HepG2 (cell line): ENCODE results near the gene KMT2B. TPM values are rescaled to one million over a fixed set of nuclear protein-coding genes. Genes with fewer than 3 reads are reported as not detected.

Experiments
- ARNT2 ChIP-seq: sonication (generic); formaldehyde crosslinking; IDR thresholded peaks from 2 replicates; pipeline ENCODE4 v1.8.0; 2022; ENCODE audit warnings: mild to moderate bottlenecking, low read depth, missing genetic modification reagents, moderate library complexity
- CBFB ChIP-seq: sonication (generic); formaldehyde crosslinking; IDR thresholded peaks from 2 replicates; pipeline ENCODE4 v1.4.0; 2020; ENCODE audit warnings: missing genetic modification reagents
- GABPA ChIP-seq, 2 experiments: IDR thresholded peaks; 2 replicates each; pipeline ENCODE4 v1.6.1; 2011 to 2016; ENCODE audit warnings: low read depth in 2 of 2, low read length in 1 of 2, missing biosample characterization in 1 of 2, missing genetic modification characterization in 1 of 2
- KDM5B ChIP-seq: sonication (generic); formaldehyde crosslinking; IDR thresholded peaks from 2 replicates; pipeline ENCODE4 v1.4.0; 2020; ENCODE audit warnings: missing genetic modification reagents, mild to moderate bottlenecking, borderline replicate concordance
- MATR3 ChIP-seq: sonication (generic); formaldehyde crosslinking; IDR thresholded peaks from 2 replicates; pipeline ENCODE4 v1.4.0; 2020; ENCODE audit warnings: missing genetic modification reagents
- MAZ ChIP-seq, 2 experiments: sonication (generic) in 1 of 2; formaldehyde crosslinking in 1 of 2; IDR thresholded peaks; 2 replicates each; pipeline versions ENCODE4 v1.5.0 to v1.6.1; 2012 to 2020; ENCODE audit warnings: low read depth in 2 of 2, mild to moderate bottlenecking in 2 of 2, borderline replicate concordance in 1 of 2, improper control_type of control experiment in 1 of 2, low read length in 1 of 2, missing genetic modification reagents in 1 of 2, moderate library complexity in 1 of 2
- MXD4 ChIP-seq: IDR thresholded peaks from 2 replicates; pipeline ENCODE4 v1.6.1; 2016; ENCODE audit warnings: mild to moderate bottlenecking, missing biosample characterization, missing genetic modification reagents
- STAG1 ChIP-seq: sonication (generic); formaldehyde crosslinking; IDR thresholded peaks from 2 replicates; pipeline ENCODE4 v1.4.0; 2020; ENCODE audit warnings: missing genetic modification reagents
- ZBTB38 ChIP-seq: sonication (generic); formaldehyde crosslinking; IDR thresholded peaks from 2 replicates; pipeline ENCODE4 v1.5.1; 2020; ENCODE audit warnings: mild to moderate bottlenecking, missing genetic modification reagents
- ZEB1 ChIP-seq: IDR thresholded peaks from 2 replicates; pipeline ENCODE4 v1.6.1; 2012; ENCODE audit warnings: mild to moderate bottlenecking, low read depth, inconsistent platforms; ENCODE audit not compliant: insufficient replicate concordance
- polyA plus RNA-seq, 8 experiments: library from polyadenylated mRNA; depleted of rRNA in 3 of 8; stranded (reverse) in 7 of 8; unstranded in 1 of 8; fragments of >200 nt; fragmentation: Illumina TruSeq in 4 of 8; extraction: Trizol in 4 of 8; gene quantifications; 2 replicates each; pipeline versions ENCODE4 v1.2.1 to v1.2.3, GENCODE V29; 2011 to 2016; ENCODE audit warnings: low read depth in 4 of 8, missing spikeins in 1 of 8, mixed read lengths in 1 of 8; ENCODE audit not compliant: insufficient read depth in 1 of 8
- total RNA-seq, 5 experiments: library from RNA; depleted of rRNA; stranded (reverse); fragments of >200 nt; fragmentation: Illumina TruSeq; extraction: Trizol; gene quantifications; 2 replicates each; pipeline ENCODE4 v1.2.3, GENCODE V29; 2016; ENCODE audit warnings: low read depth in 1 of 5
- TF ChIP-seq, protein P1 (sequence below): sonication (generic); formaldehyde crosslinking; IDR thresholded peaks from 2 replicates; pipeline ENCODE4 v1.4.0; 2020; ENCODE audit warnings: missing genetic modification reagents, borderline replicate concordance
- TF ChIP-seq, protein P2 (sequence below): sonication (generic); formaldehyde crosslinking; IDR thresholded peaks from 2 replicates; pipeline ENCODE4 v1.4.0; 2020; ENCODE audit warnings: low read depth, missing genetic modification reagents
- TF ChIP-seq, protein P3 (sequence below): sonication (generic); formaldehyde crosslinking; IDR thresholded peaks from 2 replicates; pipeline ENCODE4 v1.5.1; 2020; ENCODE audit warnings: missing genetic modification reagents, mild to moderate bottlenecking, borderline replicate concordance
- TF ChIP-seq, protein P4 (sequence below): IDR thresholded peaks from 2 replicates; pipeline ENCODE4 v1.6.1; 2016; ENCODE audit warnings: low read depth, borderline replicate concordance
- TF ChIP-seq, protein P5 (sequence below), 2 experiments: IDR thresholded peaks; 2 replicates each; pipeline ENCODE4 v1.6.1; 2011 to 2012; ENCODE audit warnings: low read length in 2 of 2, borderline replicate concordance in 1 of 2, low read depth in 1 of 2, mild to moderate bottlenecking in 1 of 2, moderate library complexity in 1 of 2

KMT2B gene
- total and polyA plus RNA-seq, 2 of the 13 experiments (the other 11 are each of a cell fraction or from before 2014, with no cell fraction given) = 6.2 to 16.9 TPM

- TF ChIP-seq GABPA (IDR thresholded peaks at IDR 0.05; ENCODE audit: low read depth, low read length) (no peak), GABPA (CRISPR knock-in tag; IDR thresholded peaks at IDR 0.05; ENCODE audit: low read depth) (peak; percentile 27; the same call in 1 of the 2 replicates), ZEB1 (no peak), ZBTB38 (CRISPR knock-in tag) (0 out of 2 replicates have a peak, but pooled peaks have one; percentile 22), KDM5B (CRISPR knock-in tag) (peak; percentile 33; the same call in 1 of the 2 replicates), CBFB (CRISPR knock-in tag) (0 out of 2 replicates have a peak, but pooled peaks have one; percentile 36), MATR3 (CRISPR knock-in tag) (no peak), ARNT2 (CRISPR knock-in tag) (0 out of 2 replicates have a peak, but pooled peaks have one; percentile 33), MXD4 (CRISPR knock-in tag) (no peak), MAZ (IDR thresholded peaks at IDR 0.05; ENCODE audit: borderline replicate concordance, low read depth, low read length) (peak; percentile 49; the same call in 1 of the 2 replicates), MAZ (CRISPR knock-in tag; IDR thresholded peaks at IDR 0.05; ENCODE audit: low read depth) (no peak; the same call in 1 of the 2 replicates), STAG1 (CRISPR knock-in tag) (peak; percentile 95)
- TF ChIP-seq, protein P1, sequence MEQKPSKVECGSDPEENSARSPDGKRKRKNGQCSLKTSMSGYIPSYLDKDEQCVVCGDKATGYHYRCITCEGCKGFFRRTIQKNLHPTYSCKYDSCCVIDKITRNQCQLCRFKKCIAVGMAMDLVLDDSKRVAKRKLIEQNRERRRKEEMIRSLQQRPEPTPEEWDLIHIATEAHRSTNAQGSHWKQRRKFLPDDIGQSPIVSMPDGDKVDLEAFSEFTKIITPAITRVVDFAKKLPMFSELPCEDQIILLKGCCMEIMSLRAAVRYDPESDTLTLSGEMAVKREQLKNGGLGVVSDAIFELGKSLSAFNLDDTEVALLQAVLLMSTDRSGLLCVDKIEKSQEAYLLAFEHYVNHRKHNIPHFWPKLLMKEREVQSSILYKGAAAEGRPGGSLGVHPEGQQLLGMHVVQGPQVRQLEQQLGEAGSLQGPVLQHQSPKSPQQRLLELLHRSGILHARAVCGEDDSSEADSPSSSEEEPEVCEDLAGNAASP (CRISPR knock-in tag) = peak; percentile 72
- TF ChIP-seq, protein P2, sequence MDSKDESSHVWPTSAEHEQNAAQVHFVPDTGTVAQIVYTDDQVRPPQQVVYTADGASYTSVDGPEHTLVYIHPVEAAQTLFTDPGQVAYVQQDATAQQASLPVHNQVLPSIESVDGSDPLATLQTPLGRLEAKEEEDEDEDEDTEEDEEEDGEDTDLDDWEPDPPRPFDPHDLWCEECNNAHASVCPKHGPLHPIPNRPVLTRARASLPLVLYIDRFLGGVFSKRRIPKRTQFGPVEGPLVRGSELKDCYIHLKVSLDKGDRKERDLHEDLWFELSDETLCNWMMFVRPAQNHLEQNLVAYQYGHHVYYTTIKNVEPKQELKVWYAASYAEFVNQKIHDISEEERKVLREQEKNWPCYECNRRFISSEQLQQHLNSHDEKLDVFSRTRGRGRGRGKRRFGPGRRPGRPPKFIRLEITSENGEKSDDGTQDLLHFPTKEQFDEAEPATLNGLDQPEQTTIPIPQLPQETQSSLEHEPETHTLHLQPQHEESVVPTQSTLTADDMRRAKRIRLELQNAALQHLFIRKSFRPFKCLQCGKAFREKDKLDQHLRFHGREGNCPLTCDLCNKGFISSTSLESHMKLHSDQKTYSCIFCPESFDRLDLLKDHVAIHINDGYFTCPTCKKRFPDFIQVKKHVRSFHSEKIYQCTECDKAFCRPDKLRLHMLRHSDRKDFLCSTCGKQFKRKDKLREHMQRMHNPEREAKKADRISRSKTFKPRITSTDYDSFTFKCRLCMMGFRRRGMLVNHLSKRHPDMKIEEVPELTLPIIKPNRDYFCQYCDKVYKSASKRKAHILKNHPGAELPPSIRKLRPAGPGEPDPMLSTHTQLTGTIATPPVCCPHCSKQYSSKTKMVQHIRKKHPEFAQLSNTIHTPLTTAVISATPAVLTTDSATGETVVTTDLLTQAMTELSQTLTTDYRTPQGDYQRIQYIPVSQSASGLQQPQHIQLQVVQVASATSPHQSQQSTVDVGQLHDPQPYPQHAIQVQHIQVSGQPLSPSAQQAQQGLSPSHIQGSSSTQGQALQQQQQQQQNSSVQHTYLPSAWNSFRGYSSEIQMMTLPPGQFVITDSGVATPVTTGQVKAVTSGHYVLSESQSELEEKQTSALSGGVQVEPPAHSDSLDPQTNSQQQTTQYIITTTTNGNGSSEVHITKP (CRISPR knock-in tag) = peak; percentile 54; the same call in 1 of the 2 replicates
- TF ChIP-seq, protein P3, sequence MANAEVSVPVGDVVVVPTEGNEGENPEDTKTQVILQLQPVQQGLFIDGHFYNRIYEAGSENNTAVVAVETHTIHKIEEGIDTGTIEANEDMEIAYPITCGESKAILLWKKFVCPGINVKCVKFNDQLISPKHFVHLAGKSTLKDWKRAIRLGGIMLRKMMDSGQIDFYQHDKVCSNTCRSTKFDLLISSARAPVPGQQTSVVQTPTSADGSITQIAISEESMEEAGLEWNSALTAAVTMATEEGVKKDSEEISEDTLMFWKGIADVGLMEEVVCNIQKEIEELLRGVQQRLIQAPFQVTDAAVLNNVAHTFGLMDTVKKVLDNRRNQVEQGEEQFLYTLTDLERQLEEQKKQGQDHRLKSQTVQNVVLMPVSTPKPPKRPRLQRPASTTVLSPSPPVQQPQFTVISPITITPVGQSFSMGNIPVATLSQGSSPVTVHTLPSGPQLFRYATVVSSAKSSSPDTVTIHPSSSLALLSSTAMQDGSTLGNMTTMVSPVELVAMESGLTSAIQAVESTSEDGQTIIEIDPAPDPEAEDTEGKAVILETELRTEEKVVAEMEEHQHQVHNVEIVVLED = 0 out of 2 replicates have a peak, but pooled peaks have one; percentile 39
- TF ChIP-seq, protein P4, sequence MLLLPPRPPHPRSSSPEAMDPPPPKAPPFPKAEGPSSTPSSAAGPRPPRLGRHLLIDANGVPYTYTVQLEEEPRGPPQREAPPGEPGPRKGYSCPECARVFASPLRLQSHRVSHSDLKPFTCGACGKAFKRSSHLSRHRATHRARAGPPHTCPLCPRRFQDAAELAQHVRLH (CRISPR knock-in tag) = peak; percentile 70; the same call in 1 of the 2 replicates
- TF ChIP-seq, protein P5, sequence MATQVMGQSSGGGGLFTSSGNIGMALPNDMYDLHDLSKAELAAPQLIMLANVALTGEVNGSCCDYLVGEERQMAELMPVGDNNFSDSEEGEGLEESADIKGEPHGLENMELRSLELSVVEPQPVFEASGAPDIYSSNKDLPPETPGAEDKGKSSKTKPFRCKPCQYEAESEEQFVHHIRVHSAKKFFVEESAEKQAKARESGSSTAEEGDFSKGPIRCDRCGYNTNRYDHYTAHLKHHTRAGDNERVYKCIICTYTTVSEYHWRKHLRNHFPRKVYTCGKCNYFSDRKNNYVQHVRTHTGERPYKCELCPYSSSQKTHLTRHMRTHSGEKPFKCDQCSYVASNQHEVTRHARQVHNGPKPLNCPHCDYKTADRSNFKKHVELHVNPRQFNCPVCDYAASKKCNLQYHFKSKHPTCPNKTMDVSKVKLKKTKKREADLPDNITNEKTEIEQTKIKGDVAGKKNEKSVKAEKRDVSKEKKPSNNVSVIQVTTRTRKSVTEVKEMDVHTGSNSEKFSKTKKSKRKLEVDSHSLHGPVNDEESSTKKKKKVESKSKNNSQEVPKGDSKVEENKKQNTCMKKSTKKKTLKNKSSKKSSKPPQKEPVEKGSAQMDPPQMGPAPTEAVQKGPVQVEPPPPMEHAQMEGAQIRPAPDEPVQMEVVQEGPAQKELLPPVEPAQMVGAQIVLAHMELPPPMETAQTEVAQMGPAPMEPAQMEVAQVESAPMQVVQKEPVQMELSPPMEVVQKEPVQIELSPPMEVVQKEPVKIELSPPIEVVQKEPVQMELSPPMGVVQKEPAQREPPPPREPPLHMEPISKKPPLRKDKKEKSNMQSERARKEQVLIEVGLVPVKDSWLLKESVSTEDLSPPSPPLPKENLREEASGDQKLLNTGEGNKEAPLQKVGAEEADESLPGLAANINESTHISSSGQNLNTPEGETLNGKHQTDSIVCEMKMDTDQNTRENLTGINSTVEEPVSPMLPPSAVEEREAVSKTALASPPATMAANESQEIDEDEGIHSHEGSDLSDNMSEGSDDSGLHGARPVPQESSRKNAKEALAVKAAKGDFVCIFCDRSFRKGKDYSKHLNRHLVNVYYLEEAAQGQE (IDR thresholded peaks at IDR 0.05; ENCODE audit: borderline replicate concordance in 1 of 2, low read depth in 1 of 2, low read length in 2 of 2) = no peak
Observed at GRCh38 chr19:35693835-35694599, 23.8 kb upstream of the KMT2B start (continued).
